Measurements from ENCODE around the gene SELENOO. TPM values are rescaled to one million over a fixed set of nuclear protein-coding genes. Genes with fewer than 3 reads are reported as not detected.

The SELENOO gene
- 10 to 100 TPM; 30.0 to 35.6 TPM for total RNA-seq

- H3K4me1 Mint-ChIP-seq = peaks cover 28% of the 10 kb centered on the region
Observed at GRCh38 chr22:50200461-50201190, at the start of gene SELENOO. TSS of gene SELENOO (plus strand) at chr22:50201011. CDS start at chr22:50201037, 26 bp downstream.

GRCh38 chr22:50151571-50152537, 49.0 kb upstream of the SELENOO start:
- H3K9me3 Mint-ChIP-seq (ENCODE audit: low read depth) = no peaks in the 10 kb centered on the region
- CTCF ChIA-PET = interaction anchor here (4.2 to 5.4 kb wide), 2 partner anchors 55 to 61 kb away, joined by 41 to 45 read pairs; no protein-coding TSS in a partner anchor
- H3K4me3 Mint-ChIP-seq = no peak overlapping the region
- H3K27ac Mint-ChIP-seq = no peak overlapping the region
- no peak for DNase-seq
- H3K4me1 Mint-ChIP-seq = peaks cover 7% of the 10 kb centered on the region
- H3K36me3 Mint-ChIP-seq = no peaks in the 10 kb centered on the region
- ATAC-seq = no peak
- peaks cover 5% of the 10 kb centered on the region for H3K27me3 Mint-ChIP-seq

More at GRCh38 chr22:50200461-50201190, at the start of gene SELENOO:
- no peaks in the 10 kb centered on the region for H3K9me3 Mint-ChIP-seq (ENCODE audit: low read depth)
- ATAC-seq (peak; percentile 91), DNase-seq (peak; percentile 93)
- H3K27ac Mint-ChIP-seq = peak within 1 kb of the TSS; percentile 55
- peak within 1 kb of the TSS; percentile 80 for H3K4me3 Mint-ChIP-seq
- CTCF ChIA-PET = interaction anchor here (0.9 to 2.0 kb wide), 2 partner anchors 10 kb away, joined by 3 to 15 read pairs; no protein-coding TSS in a partner anchor
- H3K36me3 Mint-ChIP-seq = peaks cover 18% of the 10 kb centered on the region
- H3K27me3 Mint-ChIP-seq = no peaks in the 10 kb centered on the region

GRCh38 chr22:50153056-50153755, 47.6 kb upstream of the SELENOO start:
- Mint-ChIP-seq H3K9me3 (ENCODE audit: low read depth) (no peaks in the 10 kb centered on the region), H3K4me3 (no peak overlapping the region), H3K4me1 (peaks cover 6% of the 10 kb centered on the region), H3K27me3 (peaks cover 18% of the 10 kb centered on the region), H3K27ac (no peak overlapping the region), H3K36me3 (no peaks in the 10 kb centered on the region)
- ATAC-seq (no peak), DNase-seq (no peak)
- CTCF ChIA-PET = no interaction called here

GRCh38 chr22:50153756-50154140, 47.1 kb upstream of the SELENOO start:
- peaks cover 6% of the 10 kb centered on the region for H3K4me1 Mint-ChIP-seq
- H3K9me3 Mint-ChIP-seq (ENCODE audit: low read depth) = no peaks in the 10 kb centered on the region
- peaks cover 23% of the 10 kb centered on the region for H3K27me3 Mint-ChIP-seq
- DNase-seq (no peak), ATAC-seq (no peak)
- H3K4me3 Mint-ChIP-seq = no peak overlapping the region
- no peak overlapping the region for H3K27ac Mint-ChIP-seq
- H3K36me3 Mint-ChIP-seq = no peaks in the 10 kb centered on the region
- CTCF ChIA-PET = interaction anchor here (1.1 kb wide), 1 partner anchor 188 kb away, joined by 3 read pairs; no protein-coding TSS in a partner anchor

- H3K4me1 Mint-ChIP-seq = no peaks in the 10 kb centered on the region
- ATAC-seq (no peak), DNase-seq (no peak)
- peaks cover 31% of the 10 kb centered on the region for H3K27me3 Mint-ChIP-seq
- H3K9me3 Mint-ChIP-seq (ENCODE audit: low read depth) = no peaks in the 10 kb centered on the region
- no peak overlapping the region for H3K4me3 Mint-ChIP-seq
- no peak overlapping the region for H3K27ac Mint-ChIP-seq
- H3K36me3 Mint-ChIP-seq = no peaks in the 10 kb centered on the region
- CTCF ChIA-PET = interaction anchor here (0.6 to 1.3 kb wide), 4 partner anchors 9 to 79 kb away, joined by 3 to 6 read pairs (median 4); partner anchors contain the start of gene MLC1
Observed at GRCh38 chr22:50157709-50158375, 43.0 kb upstream of the SELENOO start.

- H3K36me3 Mint-ChIP-seq = no peaks in the 10 kb centered on the region
- no peak overlapping the region for H3K4me3 Mint-ChIP-seq
- H3K9me3 Mint-ChIP-seq (ENCODE audit: low read depth) = no peaks in the 10 kb centered on the region
- no peak overlapping the region for H3K27ac Mint-ChIP-seq
- H3K27me3 Mint-ChIP-seq = peaks cover 32% of the 10 kb centered on the region
- CTCF ChIA-PET = no interaction called here
- ATAC-seq = no peak
- DNase-seq = no peak
- H3K4me1 Mint-ChIP-seq = no peaks in the 10 kb centered on the region
Observed at GRCh38 chr22:50160947-50161346, 39.9 kb upstream of the SELENOO start.

GRCh38 chr22:50161508-50162390, 39.1 kb upstream of the SELENOO start:
- no peak overlapping the region for H3K27ac Mint-ChIP-seq
- no peaks in the 10 kb centered on the region for H3K9me3 Mint-ChIP-seq (ENCODE audit: low read depth)
- H3K4me1 Mint-ChIP-seq = no peaks in the 10 kb centered on the region
- peaks cover 32% of the 10 kb centered on the region for H3K27me3 Mint-ChIP-seq
- no peak overlapping the region for H3K4me3 Mint-ChIP-seq
- DNase-seq (no peak), ATAC-seq (no peak)
- CTCF ChIA-PET = no interaction called here
- no peaks in the 10 kb centered on the region for H3K36me3 Mint-ChIP-seq

GRCh38 chr22:50162391-50162956, 38.3 kb upstream of the SELENOO start:
- Mint-ChIP-seq H3K27me3 (peaks cover 26% of the 10 kb centered on the region), H3K36me3 (no peaks in the 10 kb centered on the region), H3K9me3 (ENCODE audit: low read depth) (no peaks in the 10 kb centered on the region), H3K4me1 (no peaks in the 10 kb centered on the region), H3K4me3 (no peak overlapping the region), H3K27ac (no peak overlapping the region)
- no peak for DNase-seq
- ATAC-seq = no peak
- CTCF ChIA-PET = no interaction called here

GRCh38 chr22:50165436-50166123, 35.2 kb upstream of the SELENOO start:
- Mint-ChIP-seq H3K27ac (no peak overlapping the region), H3K36me3 (no peaks in the 10 kb centered on the region), H3K4me1 (no peaks in the 10 kb centered on the region), H3K27me3 (peaks cover 24% of the 10 kb centered on the region), H3K9me3 (ENCODE audit: low read depth) (no peaks in the 10 kb centered on the region), H3K4me3 (no peak overlapping the region)
- CTCF ChIA-PET = no interaction called here
- DNase-seq (no peak), ATAC-seq (no peak)

- Mint-ChIP-seq H3K9me3 (ENCODE audit: low read depth) (no peaks in the 10 kb centered on the region), H3K4me3 (peak overlapping the region; percentile 25)
- CTCF ChIA-PET = interaction anchor here (1.0 to 1.6 kb wide), 2 partner anchors 18 to 22 kb away, joined by 3 to 5 read pairs; no protein-coding TSS in a partner anchor
Observed at GRCh38 chr22:50167689-50168489, 32.9 kb upstream of the SELENOO start.

More at GRCh38 chr22:50167689-50168489, 32.9 kb upstream of the SELENOO start:
- no peaks in the 10 kb centered on the region for H3K36me3 Mint-ChIP-seq
- peaks cover 2% of the 10 kb centered on the region for H3K4me1 Mint-ChIP-seq
- DNase-seq = no peak
- no peak overlapping the region for H3K27ac Mint-ChIP-seq
- peaks cover 26% of the 10 kb centered on the region for H3K27me3 Mint-ChIP-seq
- no peak for ATAC-seq

Measured in activated CD8-positive, alpha-beta memory T cell treated with anti-CD3 and anti-CD28 coated beads, Interleukin-2, amount 10 ng/mL, durations not matched to agents 7 days and 5 days (primary cell).